H9 (cell line): ENCODE data around the gene COLEC12. TPM values are rescaled to one million over a fixed set of nuclear protein-coding genes. Genes with fewer than 3 reads are reported as not detected.

Experiments used
- DNase-seq: peaks from one replicate; pipeline ENCODE4 v3.0.0-alpha.2; 2017
- H2AFZ ChIP-seq: one replicate; pipeline ENCODE4 v1.6.1; 2013; ENCODE audit warnings: mild to moderate bottlenecking, low read length, control low read depth, moderate library complexity
- H2AK5ac ChIP-seq: 2 replicates; pipeline ENCODE4 v1.6.1; 2013; ENCODE audit warnings: low read length, control low read depth, mixed read lengths; ENCODE audit not compliant: insufficient read length
- H2BK120ac ChIP-seq: one replicate; pipeline ENCODE4 v1.6.1; 2013; ENCODE audit warnings: low read depth, mild to moderate bottlenecking, low read length, control low read depth, inconsistent platforms; ENCODE audit not compliant: poor library complexity, severe bottlenecking
- H2BK12ac ChIP-seq: 2 replicates; pipeline ENCODE4 v1.6.1; 2013; ENCODE audit warnings: low read length, control low read depth, mixed read lengths, low read depth; ENCODE audit not compliant: insufficient read length
- H2BK15ac ChIP-seq: 2 replicates; pipeline ENCODE4 v1.6.1; 2013; ENCODE audit warnings: low read depth, low read length, control low read depth
- H2BK20ac ChIP-seq: one replicate; pipeline ENCODE4 v1.6.1; 2013; ENCODE audit warnings: low read depth, mild to moderate bottlenecking, low read length, control low read depth, inconsistent platforms; ENCODE audit not compliant: poor library complexity, severe bottlenecking
- H2BK5ac ChIP-seq: 2 replicates; pipeline ENCODE4 v1.6.1; 2013; ENCODE audit warnings: low read length, control low read depth, mixed read lengths; ENCODE audit not compliant: insufficient read length
- H3K14ac ChIP-seq: 2 replicates; pipeline ENCODE4 v1.6.1; 2013; ENCODE audit warnings: low read length, control low read depth; ENCODE audit not compliant: insufficient read depth
- H3K18ac ChIP-seq: 2 replicates; pipeline ENCODE4 v1.6.1; 2013; ENCODE audit warnings: low read depth, mild to moderate bottlenecking, mixed read lengths, low read length, control low read depth; ENCODE audit not compliant: insufficient read length
- H3K23ac ChIP-seq: 2 replicates; pipeline ENCODE4 v1.6.1; 2013; ENCODE audit warnings: low read length, control low read depth, mixed read lengths, low read depth; ENCODE audit not compliant: insufficient read length
- H3K23me2 ChIP-seq: 2 replicates; pipeline ENCODE4 v1.6.1; 2013; ENCODE audit warnings: low read depth, mild to moderate bottlenecking, mixed read lengths, low read length, control low read depth; ENCODE audit not compliant: insufficient read length, poor library complexity, severe bottlenecking
- H3K27ac ChIP-seq: 2 replicates; pipeline ENCODE4 v1.5.1; 2013; ENCODE audit warnings: low read length, control low read depth, mixed read lengths, low read depth; ENCODE audit not compliant: insufficient read length
- H3K27me3 ChIP-seq: 2 replicates; pipeline ENCODE4 v1.6.1; 2013; ENCODE audit warnings: low read length, control low read depth, inconsistent platforms; ENCODE audit not compliant: insufficient read depth
- H3K4ac ChIP-seq: 2 replicates; pipeline ENCODE4 v1.6.1; 2013; ENCODE audit warnings: low read depth, mild to moderate bottlenecking, control low read depth, inconsistent platforms, low read length, moderate library complexity
- H3K4me1 ChIP-seq: 2 replicates; pipeline ENCODE4 v1.6.1; 2013; ENCODE audit warnings: low read length, control low read depth, inconsistent platforms; ENCODE audit not compliant: insufficient read depth
- H3K4me2 ChIP-seq: 2 replicates; pipeline ENCODE4 v1.6.1; 2013; ENCODE audit warnings: low read length, control low read depth, mixed read lengths; ENCODE audit not compliant: insufficient read length, insufficient read depth
- H3K56ac ChIP-seq: 2 replicates; pipeline ENCODE4 v1.6.1; 2013; ENCODE audit warnings: low read depth, mild to moderate bottlenecking, mixed read lengths, low read length, control low read depth; ENCODE audit not compliant: insufficient read length
- H3K79me1 ChIP-seq: 2 replicates; pipeline ENCODE4 v1.6.1; 2013; ENCODE audit warnings: low read depth, mild to moderate bottlenecking, moderate library complexity, low read length, control low read depth, inconsistent platforms; ENCODE audit not compliant: insufficient read depth, poor library complexity, severe bottlenecking
- H3K79me2 ChIP-seq: 2 replicates; pipeline ENCODE4 v1.6.1; 2013; ENCODE audit warnings: low read length, control low read depth, inconsistent platforms; ENCODE audit not compliant: insufficient read depth
- H3K9ac ChIP-seq: 2 replicates; pipeline ENCODE4 v1.6.1; 2013; ENCODE audit warnings: low read length, control low read depth, mixed read lengths; ENCODE audit not compliant: insufficient read length; ENCODE audit errors: extremely low read depth
- H3K9me3 ChIP-seq: one replicate; pipeline ENCODE4 v1.6.1; 2013; ENCODE audit warnings: low read depth, low read length, inconsistent platforms; ENCODE audit not compliant: control insufficient read depth
- H3T11ph ChIP-seq: one replicate; pipeline ENCODE4 v1.6.1; 2013; ENCODE audit warnings: mild to moderate bottlenecking, low read length, control low read depth, inconsistent platforms
- H4K20me1 ChIP-seq: one replicate; pipeline ENCODE4 v1.6.1; 2013; ENCODE audit not compliant: control insufficient read depth, insufficient read length, insufficient read depth
- H4K5ac ChIP-seq: 2 replicates; pipeline ENCODE4 v1.6.1; 2013; ENCODE audit warnings: low read depth, mild to moderate bottlenecking, mixed read lengths, low read length, control low read depth; ENCODE audit not compliant: insufficient read length
- H4K8ac ChIP-seq: replicated peaks from 2 replicates; pipeline ENCODE4 v1.6.1; 2013; ENCODE audit warnings: low read length, control low read depth, mixed read lengths, low read depth; ENCODE audit not compliant: insufficient read length
- H4K91ac ChIP-seq: 2 replicates; pipeline ENCODE4 v1.6.1; 2013; ENCODE audit warnings: low read depth, mild to moderate bottlenecking, moderate library complexity, mixed read lengths, low read length, control low read depth; ENCODE audit not compliant: insufficient read length
- H3K27ac Mint-ChIP-seq, 3 experiments: 2 replicates in 2 of 3; 3 replicates in 1 of 3; pipeline ENCODE4 v1.8.0; 2020 to 2021; ENCODE audit warnings: mixed read lengths in 3 of 3, mild to moderate bottlenecking in 1 of 3, moderate library complexity in 1 of 3
- H3K27me3 Mint-ChIP-seq: 2 replicates; pipeline ENCODE4 v1.8.0; 2021; ENCODE audit warnings: low read depth, mild to moderate bottlenecking, moderate library complexity, mixed read lengths
- H3K36me3 Mint-ChIP-seq, 3 experiments: 2 replicates in 2 of 3; 3 replicates in 1 of 3; pipeline ENCODE4 v1.8.0; 2020 to 2021; ENCODE audit warnings: low read depth in 3 of 3, mixed read lengths in 3 of 3; ENCODE audit not compliant: insufficient read depth in 1 of 3
- H3K4me1 Mint-ChIP-seq, 2 experiments: 2 replicates each; pipeline ENCODE4 v1.8.0; 2020; ENCODE audit warnings: mixed read lengths in 2 of 2
- H3K4me3 Mint-ChIP-seq, 2 experiments: 2 replicates in 1 of 2; 3 replicates in 1 of 2; pipeline ENCODE4 v1.8.0; 2020 to 2021; ENCODE audit warnings: mild to moderate bottlenecking in 2 of 2, mixed read lengths in 2 of 2, moderate library complexity in 1 of 2
- H3K9me3 Mint-ChIP-seq, 2 experiments: 2 replicates in 1 of 2; 3 replicates in 1 of 2; pipeline ENCODE4 v1.8.0; 2020; ENCODE audit warnings: mild to moderate bottlenecking in 2 of 2, mixed read lengths in 2 of 2, moderate library complexity in 1 of 2
- CTCF ChIP-seq: fragments of 200-600 bp; sonication (generic); conservative IDR thresholded peaks from 3 replicates; pipeline ENCODE4 v1.8.0; 2021; ENCODE audit warnings: antibody characterized with exemption, mild to moderate bottlenecking
- WGBS: extraction: QIAGEN DNeasy Blood & Tissue Kit; methylation state at CpG from one replicate; pipeline ENCODE4 v1.1.7; 2013; ENCODE audit warnings: missing lambda C conversion rate, low lambda C conversion rate, mixed read lengths; ENCODE audit not compliant: insufficient read length; ENCODE audit errors: extremely low coverage; 5-methylcytosine and 5-hydroxymethylcytosine counted together
- total RNA-seq: library from RNA; stranded (reverse); gene quantifications from 2 replicates; pipeline ENCODE4 v1.2.1, GENCODE V29; 2021

Gene COLEC12
- total RNA-seq, 1 experiment from 2014 or later, result 0.70 TPM

- H3K27me3 Mint-ChIP-seq, result peaks cover 6% of the 10 kb centered on the region
- no peaks in the 10 kb centered on the region for H4K20me1 ChIP-seq
- H3K4ac ChIP-seq, result no peak overlapping the region
- no peak overlapping the region for H3K4me2 ChIP-seq
- no peak for DNase-seq
- H3T11ph ChIP-seq, result no peak overlapping the region
- H3K23me2 ChIP-seq, result no peaks in the 10 kb centered on the region
- no peaks in the 10 kb centered on the region for H3K27me3 ChIP-seq
- TF ChIP-seq CTCF, result no peak
- no peak overlapping the region for H4K91ac ChIP-seq
- H2BK15ac ChIP-seq, result no peak overlapping the region
- H2BK12ac ChIP-seq, result no peak overlapping the region
- no peaks in the 10 kb centered on the region for H3K4me1 ChIP-seq
- H3K4me3 Mint-ChIP-seq, result no peak overlapping the region
- no peak overlapping the region for H3K27ac Mint-ChIP-seq
- no CpG with 5 or more reads among the region's 4 CpGs for WGBS
- peaks cover 17 to 22% of the 10 kb centered on the region in 2 experiments for H3K9me3 Mint-ChIP-seq
- H3K23ac ChIP-seq, result no peak overlapping the region
- no peak overlapping the region for H3K14ac ChIP-seq
- no peak overlapping the region for H3K18ac ChIP-seq
- H4K5ac ChIP-seq, result no peak overlapping the region
- no peak overlapping the region for H2AFZ ChIP-seq
- H3K79me1 ChIP-seq, result no peaks in the 10 kb centered on the region
- H3K36me3 Mint-ChIP-seq, result peaks cover 4 to 5% (median 5%) of the 10 kb centered on the region in 3 experiments; a peak in 5 of 7 replicates
- no peak overlapping the region for H2BK120ac ChIP-seq
- H2BK20ac ChIP-seq, result no peak overlapping the region
- no peak overlapping the region for H3K56ac ChIP-seq
- H4K8ac ChIP-seq, result no peak overlapping the region
- H2BK5ac ChIP-seq, result no peak overlapping the region
- no peaks in the 10 kb centered on the region for H3K79me2 ChIP-seq
- H3K9ac ChIP-seq, result no peak overlapping the region
- peaks cover 8 to 11% of the 10 kb centered on the region in 2 experiments for H3K4me1 Mint-ChIP-seq
- no peak overlapping the region for H3K27ac ChIP-seq
- H2AK5ac ChIP-seq, result no peak overlapping the region
- peaks cover 7% of the 10 kb centered on the region for H3K9me3 ChIP-seq
These were observed 47.1 kb downstream of the COLEC12 start for GRCh38 chr18:453400-453799.
